ENCODE data around the gene RBM12.

DNA sequence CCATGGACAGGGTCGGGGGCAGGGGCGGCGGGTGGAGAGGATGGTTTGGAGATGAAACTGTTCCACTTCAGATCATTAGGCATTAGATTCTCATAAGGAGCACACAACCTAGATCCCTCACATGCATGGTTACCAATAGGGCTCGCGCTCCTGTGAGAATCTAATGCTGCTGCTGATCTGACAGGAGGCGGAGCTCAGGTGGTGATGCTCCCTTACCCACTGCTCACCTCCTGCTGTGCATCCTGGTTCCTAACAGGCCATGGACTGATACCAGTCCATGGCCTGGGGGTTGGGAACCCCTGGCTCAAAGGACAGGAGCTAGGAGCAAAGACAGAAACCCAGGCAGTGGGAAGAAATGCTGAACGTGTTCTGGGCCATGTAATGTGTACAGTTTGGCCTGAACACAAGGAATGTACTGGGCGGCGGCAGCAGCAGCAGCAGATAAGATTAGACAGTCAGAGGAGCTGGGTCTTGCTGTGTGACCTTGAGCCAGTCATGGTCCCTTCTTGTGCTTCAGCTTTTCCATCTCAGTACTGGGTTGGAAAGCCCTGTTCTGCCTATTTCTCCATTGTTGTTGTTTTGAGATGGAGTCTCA lies 53.8 kb downstream of the RBM12 start:
- TF ChIP-seq SPI1 (IDR thresholded peaks at IDR 0.05; ENCODE audit: low read depth, low read length) (no peak), POLR2A (IDR thresholded peaks at IDR 0.05; ENCODE audit: low read depth, low read length) (no peak), POLR2AphosphoS5 (IDR thresholded peaks at IDR 0.05; ENCODE audit: low read depth, low read length) (no peak), TAF1 (IDR thresholded peaks at IDR 0.05; ENCODE audit: low read depth, low read length) (no peak)

Measured in GM12891 (cell line).